SK-N-MC (cell line): ENCODE results near the gene PPRC1.

ENCODE experiments used
- EZH2 ChIP-seq: fragments of 200-600 bp; sonication (generic); IDR thresholded peaks from one replicate; pipeline ENCODE4 v1.6.1; 2017; ENCODE audit warnings: antibody characterized with exemption
- FOXP2 ChIP-seq: optimal IDR thresholded peaks from 2 replicates; pipeline ENCODE3; 2011; ENCODE audit warnings: mild to moderate bottlenecking, moderate library complexity; ENCODE audit not compliant: insufficient read depth; ENCODE audit errors: extremely low read length, control extremely low read depth
- POLR2AphosphoS5 ChIP-seq: IDR thresholded peaks from 2 replicates; pipeline ENCODE4 v1.6.1; 2012; ENCODE audit warnings: mild to moderate bottlenecking, low read depth, low read length, borderline replicate concordance

DNA sequence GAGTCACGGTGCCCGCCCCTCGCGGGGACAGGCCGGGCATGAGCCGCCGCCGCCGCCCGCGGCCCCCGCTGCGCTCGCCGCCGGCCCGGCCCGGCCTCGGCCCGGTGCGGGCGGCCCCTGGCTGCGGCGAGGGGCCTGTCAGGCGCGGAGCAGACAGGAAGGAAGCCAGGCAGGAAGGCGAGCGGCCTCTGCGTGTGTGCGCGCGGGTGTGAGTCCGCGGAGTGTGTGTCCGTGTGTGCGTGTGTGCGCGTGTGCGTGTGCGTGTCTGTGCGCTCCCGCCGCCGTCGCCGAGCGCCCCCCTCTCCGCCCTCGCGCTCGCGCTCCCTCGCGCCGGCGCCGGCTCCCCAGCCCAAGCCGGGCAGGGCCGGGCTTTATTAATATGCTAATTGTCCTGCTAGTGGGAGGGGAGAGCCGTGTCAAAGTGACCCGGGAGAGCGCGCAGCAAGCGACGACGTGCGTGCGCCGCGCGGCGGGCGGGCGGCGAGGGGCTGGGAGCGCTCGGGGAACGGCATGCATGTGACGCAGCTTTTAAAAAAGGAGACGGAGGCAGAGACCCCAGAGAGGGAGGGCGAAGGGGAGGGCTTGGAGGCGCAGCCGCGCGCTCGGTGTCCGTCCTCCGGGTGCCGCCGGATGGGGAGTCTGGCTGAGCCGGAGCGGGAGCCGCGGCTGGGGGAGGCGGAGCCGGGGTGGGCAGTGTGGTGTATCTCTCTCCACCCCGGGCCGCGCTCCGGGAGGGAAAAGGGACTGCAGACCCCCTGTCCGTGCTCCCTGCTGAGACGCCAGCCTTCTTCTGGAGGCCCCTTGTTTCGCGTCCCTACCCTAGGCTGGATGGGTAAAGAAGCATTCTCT lies 12.5 kb upstream of the PPRC1 start, which contains the start of gene LDB1:
- TF ChIP-seq EZH2 (no peak), POLR2AphosphoS5 (peak; percentile 53; the same call in 1 of the 2 replicates), FOXP2 (no peak)
